Kidney (tissue), 14 donors: ENCODE results near the gene ULK4. TPM values are rescaled to one million over a fixed set of nuclear protein-coding genes. Genes with fewer than 3 reads are reported as not detected.

Experiments used
- DNase-seq, 5 donors: peaks; one replicate each; pipeline ENCODE4 v3.0.0-alpha.2; 2013 to 2020
- FAIRE-seq: peaks from 2 replicates; lab custom pipeline; 2012; peaks lifted over from hg19 to GRCh38; lab: Jason Lieb, UNC
- H3K27ac ChIP-seq, 2 donors: one replicate each; pipeline ENCODE4 v1.7.0; 2013; ENCODE audit warnings: low read depth in 2 of 2, low read length in 2 of 2, inconsistent platforms in 1 of 2
- H3K27me3 ChIP-seq: one replicate; pipeline ENCODE4 v1.7.1; 2013; ENCODE audit warnings: low read length, inconsistent platforms; ENCODE audit not compliant: control insufficient read depth, insufficient read depth
- H3K36me3 ChIP-seq, 3 donors: one replicate each; pipeline versions ENCODE4 v1.7.0 to v1.7.1; 2013; ENCODE audit warnings: low read length in 3 of 3, control low read depth in 1 of 3, inconsistent platforms in 1 of 3; ENCODE audit not compliant: insufficient read depth in 3 of 3, control insufficient read depth in 2 of 3
- H3K4me1 ChIP-seq, 3 donors: one replicate each; pipeline versions ENCODE4 v1.7.0 to v1.7.1; 2013; ENCODE audit warnings: low read length in 3 of 3, inconsistent platforms in 1 of 3, low read depth in 1 of 3; ENCODE audit not compliant: control insufficient read depth in 2 of 3, insufficient read depth in 2 of 3
- H3K4me3 ChIP-seq, 3 donors: one replicate each; pipeline versions ENCODE4 v1.7.0 to v1.8.1; 2013; ENCODE audit warnings: low read length in 3 of 3, control low read depth in 1 of 3, inconsistent platforms in 1 of 3
- H3K9ac ChIP-seq, 3 donors: one replicate each; pipeline versions ENCODE4 v1.7.0 to v1.7.1; 2013; ENCODE audit warnings: low read length in 3 of 3, control low read depth in 1 of 3, inconsistent platforms in 1 of 3
- H3K9me3 ChIP-seq, 3 donors: one replicate each; pipeline versions ENCODE4 v1.7.0 to v1.7.1; 2013; ENCODE audit warnings: low read length in 3 of 3, control low read depth in 1 of 3, inconsistent platforms in 1 of 3; ENCODE audit not compliant: control insufficient read depth in 2 of 3, insufficient read depth in 1 of 3
- CTCF ChIP-seq: IDR thresholded peaks from 3 replicates; pipeline ENCODE4 v1.5.1; 2012; ENCODE audit warnings: mild to moderate bottlenecking, moderate library complexity, borderline replicate concordance; ENCODE audit not compliant: insufficient read depth; ENCODE audit errors: extremely low read depth
- intact Hi-C: fragments of 100-400 bp; cut with DNase I; formaldehyde crosslinking; loops from one replicate; pipeline ENCODE4 v1.11.1; 2022
- polyA plus RNA-seq: library from polyadenylated mRNA; stranded (reverse); fragments of 350-450 nt; fragmentation: Illumina TruSeq; extraction: RNeasy Lipid Tissue Mini Kit (QIAGEN cat#74804); gene quantifications from one replicate; pipeline ENCODE4 v1.2.3, GENCODE V29; 2014; ENCODE audit warnings: low read depth, low replicate concordance; ENCODE audit not compliant: insufficient read depth
- total RNA-seq: library from RNA; stranded (reverse); fragmentation: NEBNext Ultra II Directional; extraction: Animal tissue kit (Norgen Biotek cat#: 25700); gene quantifications from one replicate; pipeline ENCODE4 v1.2.1, GENCODE V29; 2021
- donor health status: control.
- donor health status: control.
- donor health status: control.
- donor health status: control.
- donor health status: control.
- donor health status: DM: yes; HTN: yes; CAD: no.
- donor health status: Normal renal cell carcinoma (clear cell type).

Gene ULK4
- total and polyA plus RNA-seq, 2 donors from 2014 or later = 4.6 to 20.5 TPM

- H3K4me1 ChIP-seq = no peaks in the 10 kb centered on the region
- no peak for FAIRE-seq
- no peaks in the 10 kb centered on the region for H3K9me3 ChIP-seq
- TF ChIP-seq CTCF = no peak
- no peak for DNase-seq
- H3K27ac ChIP-seq = no peak overlapping the region
- no peaks in the 10 kb centered on the region for H3K36me3 ChIP-seq
- no peaks in the 10 kb centered on the region for H3K27me3 ChIP-seq
- H3K4me3 ChIP-seq = no peak overlapping the region
- intact Hi-C loops = no loop called here
- H3K9ac ChIP-seq = no peak overlapping the region
These were observed 321.8 kb downstream of the ULK4 start for GRCh38 chr3:41640076-41640475.

- no peaks in the 10 kb centered on the region for H3K36me3 ChIP-seq
- no peak overlapping the region for H3K27ac ChIP-seq
- intact Hi-C loops = no loop called here
- H3K4me3 ChIP-seq = no peak overlapping the region
- no peak for FAIRE-seq
- DNase-seq = no peak
- no peaks in the 10 kb centered on the region for H3K9me3 ChIP-seq
- no peaks in the 10 kb centered on the region for H3K4me1 ChIP-seq
- no peaks in the 10 kb centered on the region for H3K27me3 ChIP-seq
- no peak for TF ChIP-seq CTCF
- no peak overlapping the region for H3K9ac ChIP-seq
These were observed 323.5 kb downstream of the ULK4 start for GRCh38 chr3:41638381-41638780.

- H3K4me1 ChIP-seq = peaks cover 0 to 15% (median 7%) of the 10 kb centered on the region in 3 donors
- no peaks in the 10 kb centered on the region for H3K27me3 ChIP-seq
- H3K36me3 ChIP-seq = no peaks in the 10 kb centered on the region
- no peaks in the 10 kb centered on the region for H3K9me3 ChIP-seq
- DNase-seq = no peak
- no peak overlapping the region for H3K27ac ChIP-seq
- intact Hi-C loops = no loop called here
- H3K4me3 ChIP-seq = no peak overlapping the region
- no peak for TF ChIP-seq CTCF
- no peak overlapping the region for H3K9ac ChIP-seq
- FAIRE-seq = no peak
These were observed 329.2 kb downstream of the ULK4 start for GRCh38 chr3:41632700-41633099.

- Histone ChIP-seq H3K9ac (no peak overlapping the region), H3K9me3 (no peaks in the 10 kb centered on the region), H3K4me3 (no peak overlapping the region), H3K27me3 (no peaks in the 10 kb centered on the region), H3K27ac (no peak overlapping the region), H3K4me1 (peaks cover 0 to 15% (median 8%) of the 10 kb centered on the region in 3 donors), H3K36me3 (no peaks in the 10 kb centered on the region)
- no peak for FAIRE-seq
- no peak for DNase-seq
- intact Hi-C loops = no loop called here
- no peak for TF ChIP-seq CTCF
These were observed 331.2 kb downstream of the ULK4 start for GRCh38 chr3:41630708-41631107.
